Measurements from ENCODE around the gene CERS6. TPM values are rescaled to one million over a fixed set of nuclear protein-coding genes. Genes with fewer than 3 reads are reported as not detected.

The CERS6 gene
- total and polyA plus RNA-seq, 12 donors = 5.0 to 110 (median 29.6) TPM

DNA sequence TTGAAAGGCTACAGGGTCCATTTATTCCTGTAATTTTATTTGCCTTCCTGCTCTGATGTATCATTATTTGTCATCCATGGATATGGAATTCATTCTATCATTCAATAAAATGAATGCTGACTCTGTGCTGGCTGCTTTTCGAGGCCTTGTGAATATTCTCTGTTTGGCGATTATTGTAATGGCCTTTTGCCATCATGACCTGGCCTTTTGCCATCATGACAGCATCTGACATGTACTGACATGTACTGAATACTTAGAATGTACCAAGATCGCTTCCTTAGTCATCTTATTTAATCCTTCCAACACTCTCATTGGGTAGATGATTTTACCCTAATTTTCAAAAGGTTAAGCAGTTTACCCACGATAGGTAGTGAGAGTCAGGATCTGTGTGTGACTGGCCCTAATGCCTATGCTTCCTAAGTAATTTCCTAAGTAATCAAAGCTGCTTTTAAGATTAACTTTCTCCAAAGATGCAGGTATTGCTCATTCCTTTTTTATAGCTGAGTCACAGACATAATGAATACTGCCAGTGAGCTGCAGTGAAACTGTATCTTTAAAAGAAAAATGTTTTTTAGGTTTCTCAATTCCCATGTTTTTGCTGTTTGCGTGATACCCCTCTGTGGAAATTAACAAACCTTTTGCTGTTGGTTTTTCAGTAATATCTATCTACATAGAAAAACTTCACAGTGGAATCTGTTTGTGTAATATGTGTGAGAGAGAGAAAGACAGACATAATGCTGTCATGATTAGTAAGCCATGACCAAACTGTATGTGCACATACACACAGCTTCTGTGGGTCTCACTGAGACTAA lies 127.8 kb downstream of the CERS6 start:
- peaks cover 11 to 25% of the 10 kb centered on the region in 2 donors for H3K4me1 ChIP-seq (replicated peaks in 1 of 2)
- H3K36me3 ChIP-seq (replicated peaks in 1 of 2) = no peaks in the 10 kb centered on the region
- TF ChIP-seq CTCF (IDR thresholded peaks at IDR 0.05) = no peak
- TF ChIP-seq POLR2A (IDR thresholded peaks at IDR 0.05) = no peak
- peak overlapping the region in 4 of 5 donors; percentile 8 to 77 (median 56) for H3K27ac ChIP-seq
- 25 to 44% (median 36%) methylated on average over 5 of the region's 5 CpGs for WGBS, 4 donors
- intact Hi-C loops (cut with DNase I) = no loop called here
- no peaks in the 10 kb centered on the region for H3K9me3 ChIP-seq (replicated peaks in 1 of 3)
- peak overlapping the region in 1 of 4 donors; percentile 5 for H3K4me3 ChIP-seq
- no peaks in the 10 kb centered on the region for H3K27me3 ChIP-seq
- peak; percentile 35 to 89 (median 68) for DNase-seq

DNA sequence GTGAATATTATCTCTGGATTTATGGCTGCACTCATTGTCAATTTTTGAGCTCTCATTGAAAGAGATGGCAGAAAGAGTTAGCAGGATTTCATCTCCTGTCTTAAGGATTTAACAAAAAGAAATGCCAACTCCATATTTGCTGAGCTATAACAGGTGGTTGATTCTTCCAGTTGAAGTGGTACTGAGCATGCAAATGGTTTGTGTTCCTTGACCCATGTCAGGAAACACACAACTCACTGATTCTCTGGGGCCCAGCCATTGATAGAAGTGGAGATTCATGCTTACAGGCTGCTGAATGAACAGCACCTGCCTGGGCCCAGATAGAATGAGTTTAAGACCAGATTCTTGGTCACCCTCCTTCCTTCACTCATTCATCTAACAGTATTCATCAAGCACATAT lies 128.8 kb downstream of the CERS6 start:
- no peak overlapping the region for H3K4me3 ChIP-seq
- H3K36me3 ChIP-seq (replicated peaks in 1 of 2) = no peaks in the 10 kb centered on the region
- H3K27ac ChIP-seq = no peak overlapping the region
- peaks cover 14 to 25% of the 10 kb centered on the region in 2 donors for H3K4me1 ChIP-seq (replicated peaks in 1 of 2)
- no peak for TF ChIP-seq CTCF (IDR thresholded peaks at IDR 0.05)
- TF ChIP-seq POLR2A (IDR thresholded peaks at IDR 0.05) = no peak
- intact Hi-C loops (cut with DNase I) = no loop called here
- no peaks in the 10 kb centered on the region for H3K9me3 ChIP-seq (replicated peaks in 1 of 3)
- no peak for DNase-seq
- no peaks in the 10 kb centered on the region for H3K27me3 ChIP-seq

GRCh38 chr2:168585700-168586099 lies 129.6 kb downstream of the CERS6 start:
- Histone ChIP-seq H3K4me1 (replicated peaks in 1 of 2) (peaks cover 14 to 25% of the 10 kb centered on the region in 2 donors), H3K9me3 (replicated peaks in 1 of 3) (no peaks in the 10 kb centered on the region), H3K36me3 (replicated peaks in 1 of 2) (no peaks in the 10 kb centered on the region), H3K27ac (no peak overlapping the region), H3K27me3 (no peaks in the 10 kb centered on the region), H3K4me3 (no peak overlapping the region)
- DNase-seq = no peak
- intact Hi-C loops (cut with DNase I) = no loop called here
- TF ChIP-seq POLR2A (IDR thresholded peaks at IDR 0.05) = no peak
- TF ChIP-seq CTCF (IDR thresholded peaks at IDR 0.05) = no peak
- 84 to 95% (median 90%) methylated on average over 4 of the region's 4 CpGs for WGBS, 4 donors

- H3K9me3 ChIP-seq (replicated peaks in 1 of 3) = no peaks in the 10 kb centered on the region
- no peak overlapping the region for H3K4me3 ChIP-seq
- H3K27me3 ChIP-seq = no peaks in the 10 kb centered on the region
- H3K4me1 ChIP-seq (replicated peaks in 1 of 2) = peaks cover 14 to 25% of the 10 kb centered on the region in 2 donors
- no peak overlapping the region for H3K27ac ChIP-seq
- 87 to 95% (median 91%) methylated on average over 2 of the region's 2 CpGs for WGBS, 4 donors
- no peak for DNase-seq
- H3K36me3 ChIP-seq (replicated peaks in 1 of 2) = no peaks in the 10 kb centered on the region
- intact Hi-C loops (cut with DNase I) = no loop called here
- TF ChIP-seq POLR2A (IDR thresholded peaks at IDR 0.05) (no peak), CTCF (IDR thresholded peaks at IDR 0.05) (no peak)
Measured at GRCh38 chr2:168587307-168587706, 131.2 kb downstream of the CERS6 start.
